ENCODE data around the gene NR1I2. TPM values are rescaled to one million over a fixed set of nuclear protein-coding genes. Genes with fewer than 3 reads are reported as not detected.

NR1I2 gene
- total and polyA plus RNA-seq, 4 donors = 3.2 to 121 (median 48.1) TPM

DNA sequence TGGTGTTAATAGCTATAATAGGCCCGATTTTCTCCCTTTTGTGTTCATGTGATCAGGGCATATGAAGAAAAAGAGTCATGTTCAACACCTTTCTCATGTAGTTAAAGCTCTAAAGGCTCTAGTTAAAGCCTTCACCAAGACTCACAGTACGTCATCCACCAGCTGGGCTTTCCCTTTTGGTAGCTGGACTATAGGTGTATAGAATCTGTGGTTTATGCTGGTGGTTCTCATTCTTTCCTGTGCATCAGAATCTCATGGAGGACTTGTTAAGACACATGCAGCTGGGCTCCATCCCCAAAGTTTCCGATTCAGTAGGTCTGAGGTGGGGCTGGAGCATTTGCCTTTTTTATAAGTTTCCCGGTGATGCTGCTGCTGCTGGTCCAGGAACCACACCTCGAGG lies 48.1 kb upstream of the NR1I2 start:
- Histone ChIP-seq H3K9me3 (ENCODE audit: control insufficient read depth in 4 of 4, low read length in 3 of 4) (no peaks in the 10 kb centered on the region), H3K4me1 (ENCODE audit: control insufficient read depth in 4 of 4, insufficient read depth in 4 of 4, low read length in 3 of 4) (no peaks in the 10 kb centered on the region), H3K27me3 (ENCODE audit: control insufficient read depth in 4 of 4, insufficient read depth in 4 of 4, low read length in 3 of 4) (no peaks in the 10 kb centered on the region), H3K9ac (ENCODE audit: low read depth in 1 of 2, low read length in 2 of 2) (no peak overlapping the region), H3K4me3 (ENCODE audit: low read depth in 1 of 3, low read length in 3 of 3) (no peak overlapping the region), H3K36me3 (ENCODE audit: control insufficient read depth in 4 of 4, insufficient read depth in 3 of 4, low read depth in 1 of 4, low read length in 3 of 4) (no peaks in the 10 kb centered on the region), H3K27ac (ENCODE audit: low read depth in 1 of 2, low read length in 2 of 2) (no peak overlapping the region)
- DNase-seq (ENCODE audit: low spot score) = no peak
- TF ChIP-seq HNF4G (IDR thresholded peaks at IDR 0.05) = no peak
- TF ChIP-seq, protein P1, sequence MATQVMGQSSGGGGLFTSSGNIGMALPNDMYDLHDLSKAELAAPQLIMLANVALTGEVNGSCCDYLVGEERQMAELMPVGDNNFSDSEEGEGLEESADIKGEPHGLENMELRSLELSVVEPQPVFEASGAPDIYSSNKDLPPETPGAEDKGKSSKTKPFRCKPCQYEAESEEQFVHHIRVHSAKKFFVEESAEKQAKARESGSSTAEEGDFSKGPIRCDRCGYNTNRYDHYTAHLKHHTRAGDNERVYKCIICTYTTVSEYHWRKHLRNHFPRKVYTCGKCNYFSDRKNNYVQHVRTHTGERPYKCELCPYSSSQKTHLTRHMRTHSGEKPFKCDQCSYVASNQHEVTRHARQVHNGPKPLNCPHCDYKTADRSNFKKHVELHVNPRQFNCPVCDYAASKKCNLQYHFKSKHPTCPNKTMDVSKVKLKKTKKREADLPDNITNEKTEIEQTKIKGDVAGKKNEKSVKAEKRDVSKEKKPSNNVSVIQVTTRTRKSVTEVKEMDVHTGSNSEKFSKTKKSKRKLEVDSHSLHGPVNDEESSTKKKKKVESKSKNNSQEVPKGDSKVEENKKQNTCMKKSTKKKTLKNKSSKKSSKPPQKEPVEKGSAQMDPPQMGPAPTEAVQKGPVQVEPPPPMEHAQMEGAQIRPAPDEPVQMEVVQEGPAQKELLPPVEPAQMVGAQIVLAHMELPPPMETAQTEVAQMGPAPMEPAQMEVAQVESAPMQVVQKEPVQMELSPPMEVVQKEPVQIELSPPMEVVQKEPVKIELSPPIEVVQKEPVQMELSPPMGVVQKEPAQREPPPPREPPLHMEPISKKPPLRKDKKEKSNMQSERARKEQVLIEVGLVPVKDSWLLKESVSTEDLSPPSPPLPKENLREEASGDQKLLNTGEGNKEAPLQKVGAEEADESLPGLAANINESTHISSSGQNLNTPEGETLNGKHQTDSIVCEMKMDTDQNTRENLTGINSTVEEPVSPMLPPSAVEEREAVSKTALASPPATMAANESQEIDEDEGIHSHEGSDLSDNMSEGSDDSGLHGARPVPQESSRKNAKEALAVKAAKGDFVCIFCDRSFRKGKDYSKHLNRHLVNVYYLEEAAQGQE (IDR thresholded peaks at IDR 0.05) = no peak
- no peak for TF ChIP-seq YY1 (IDR thresholded peaks at IDR 0.05)
- no peak for TF ChIP-seq RAD21 (IDR thresholded peaks at IDR 0.05)
- no peak for TF ChIP-seq GABPA (IDR thresholded peaks at IDR 0.05 in 1 of 2, conservative IDR thresholded peaks at IDR 0.05 in 1 of 2)
- no peak for TF ChIP-seq FOXA1 (IDR thresholded peaks at IDR 0.05)
- no peak for TF ChIP-seq HNF4A (conservative IDR thresholded peaks at IDR 0.05)
- no peak for TF ChIP-seq SP1 (IDR thresholded peaks at IDR 0.05)
- no peak for TF ChIP-seq NR2F2 (IDR thresholded peaks at IDR 0.05)
- TF ChIP-seq, protein P2, sequence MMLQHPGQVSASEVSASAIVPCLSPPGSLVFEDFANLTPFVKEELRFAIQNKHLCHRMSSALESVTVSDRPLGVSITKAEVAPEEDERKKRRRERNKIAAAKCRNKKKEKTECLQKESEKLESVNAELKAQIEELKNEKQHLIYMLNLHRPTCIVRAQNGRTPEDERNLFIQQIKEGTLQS (IDR thresholded peaks at IDR 0.05) = no peak
- TF ChIP-seq, protein P3, sequence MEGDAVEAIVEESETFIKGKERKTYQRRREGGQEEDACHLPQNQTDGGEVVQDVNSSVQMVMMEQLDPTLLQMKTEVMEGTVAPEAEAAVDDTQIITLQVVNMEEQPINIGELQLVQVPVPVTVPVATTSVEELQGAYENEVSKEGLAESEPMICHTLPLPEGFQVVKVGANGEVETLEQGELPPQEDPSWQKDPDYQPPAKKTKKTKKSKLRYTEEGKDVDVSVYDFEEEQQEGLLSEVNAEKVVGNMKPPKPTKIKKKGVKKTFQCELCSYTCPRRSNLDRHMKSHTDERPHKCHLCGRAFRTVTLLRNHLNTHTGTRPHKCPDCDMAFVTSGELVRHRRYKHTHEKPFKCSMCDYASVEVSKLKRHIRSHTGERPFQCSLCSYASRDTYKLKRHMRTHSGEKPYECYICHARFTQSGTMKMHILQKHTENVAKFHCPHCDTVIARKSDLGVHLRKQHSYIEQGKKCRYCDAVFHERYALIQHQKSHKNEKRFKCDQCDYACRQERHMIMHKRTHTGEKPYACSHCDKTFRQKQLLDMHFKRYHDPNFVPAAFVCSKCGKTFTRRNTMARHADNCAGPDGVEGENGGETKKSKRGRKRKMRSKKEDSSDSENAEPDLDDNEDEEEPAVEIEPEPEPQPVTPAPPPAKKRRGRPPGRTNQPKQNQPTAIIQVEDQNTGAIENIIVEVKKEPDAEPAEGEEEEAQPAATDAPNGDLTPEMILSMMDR (IDR thresholded peaks at IDR 0.05; ENCODE audit: low read depth, low read length, missing input control) = no peak
- no peak for TF ChIP-seq JUND (IDR thresholded peaks at IDR 0.05)
- TF ChIP-seq FOXA2 (IDR thresholded peaks at IDR 0.05) = no peak
- no peak for TF ChIP-seq TAF1 (conservative IDR thresholded peaks at IDR 0.05)
- TF ChIP-seq, protein P4, sequence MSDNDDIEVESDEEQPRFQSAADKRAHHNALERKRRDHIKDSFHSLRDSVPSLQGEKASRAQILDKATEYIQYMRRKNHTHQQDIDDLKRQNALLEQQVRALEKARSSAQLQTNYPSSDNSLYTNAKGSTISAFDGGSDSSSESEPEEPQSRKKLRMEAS (IDR thresholded peaks at IDR 0.05) = no peak
- TF ChIP-seq, protein P5, sequence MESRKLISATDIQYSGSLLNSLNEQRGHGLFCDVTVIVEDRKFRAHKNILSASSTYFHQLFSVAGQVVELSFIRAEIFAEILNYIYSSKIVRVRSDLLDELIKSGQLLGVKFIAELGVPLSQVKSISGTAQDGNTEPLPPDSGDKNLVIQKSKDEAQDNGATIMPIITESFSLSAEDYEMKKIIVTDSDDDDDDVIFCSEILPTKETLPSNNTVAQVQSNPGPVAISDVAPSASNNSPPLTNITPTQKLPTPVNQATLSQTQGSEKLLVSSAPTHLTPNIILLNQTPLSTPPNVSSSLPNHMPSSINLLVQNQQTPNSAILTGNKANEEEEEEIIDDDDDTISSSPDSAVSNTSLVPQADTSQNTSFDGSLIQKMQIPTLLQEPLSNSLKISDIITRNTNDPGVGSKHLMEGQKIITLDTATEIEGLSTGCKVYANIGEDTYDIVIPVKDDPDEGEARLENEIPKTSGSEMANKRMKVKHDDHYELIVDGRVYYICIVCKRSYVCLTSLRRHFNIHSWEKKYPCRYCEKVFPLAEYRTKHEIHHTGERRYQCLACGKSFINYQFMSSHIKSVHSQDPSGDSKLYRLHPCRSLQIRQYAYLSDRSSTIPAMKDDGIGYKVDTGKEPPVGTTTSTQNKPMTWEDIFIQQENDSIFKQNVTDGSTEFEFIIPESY (IDR thresholded peaks at IDR 0.05) = no peak
- 95% methylated on average over 5 of the region's 5 CpGs for WGBS

DNA sequence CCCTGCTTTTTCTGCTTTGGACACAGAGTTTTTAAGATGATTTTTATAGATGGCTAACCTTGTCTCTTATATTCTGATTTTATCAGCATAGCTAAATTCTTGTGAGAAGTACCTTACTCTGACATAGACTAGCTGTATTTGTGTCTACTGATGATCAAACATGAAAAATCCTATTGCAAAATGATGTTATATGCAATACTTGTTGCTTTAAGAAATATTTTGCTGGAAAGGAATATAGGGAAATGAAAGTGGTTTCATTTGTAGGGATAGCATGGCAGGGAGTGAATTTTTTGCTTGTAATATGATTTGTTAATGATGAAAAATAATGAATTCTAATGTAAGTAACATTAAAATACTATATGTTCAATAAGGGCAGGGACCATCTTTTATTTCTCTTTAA lies 43.2 kb upstream of the NR1I2 start:
- TF ChIP-seq GABPA (IDR thresholded peaks at IDR 0.05 in 1 of 2, conservative IDR thresholded peaks at IDR 0.05 in 1 of 2) (no peak), TAF1 (conservative IDR thresholded peaks at IDR 0.05) (no peak), HNF4G (IDR thresholded peaks at IDR 0.05) (no peak), RAD21 (IDR thresholded peaks at IDR 0.05) (no peak), FOXA2 (IDR thresholded peaks at IDR 0.05) (no peak)
- TF ChIP-seq, protein P2 (IDR thresholded peaks at IDR 0.05) = no peak
- no peak overlapping the region for H3K4me3 ChIP-seq (ENCODE audit: low read depth in 1 of 3, low read length in 3 of 3)
- no peaks in the 10 kb centered on the region for H3K36me3 ChIP-seq (ENCODE audit: control insufficient read depth in 4 of 4, insufficient read depth in 3 of 4, low read depth in 1 of 4, low read length in 3 of 4)
- no peaks in the 10 kb centered on the region for H3K27me3 ChIP-seq (ENCODE audit: control insufficient read depth in 4 of 4, insufficient read depth in 4 of 4, low read length in 3 of 4)
- peaks cover 0 to 2% (median 0%) of the 10 kb centered on the region in 4 donors for H3K4me1 ChIP-seq (ENCODE audit: control insufficient read depth in 4 of 4, insufficient read depth in 4 of 4, low read length in 3 of 4)
- no peak overlapping the region for H3K27ac ChIP-seq (ENCODE audit: low read depth in 1 of 2, low read length in 2 of 2)
- no peak for DNase-seq (ENCODE audit: low spot score)
- H3K9me3 ChIP-seq (ENCODE audit: control insufficient read depth in 4 of 4, low read length in 3 of 4) = no peaks in the 10 kb centered on the region
- H3K9ac ChIP-seq (ENCODE audit: low read depth in 1 of 2, low read length in 2 of 2) = no peak overlapping the region

Data from liver (tissue), 9 donors.